ENCODE data around the gene HAUS8.
A peak's percentile ranks its signal among the peaks of the same experiment; 100 is the strongest.

Gene HAUS8

DNA sequence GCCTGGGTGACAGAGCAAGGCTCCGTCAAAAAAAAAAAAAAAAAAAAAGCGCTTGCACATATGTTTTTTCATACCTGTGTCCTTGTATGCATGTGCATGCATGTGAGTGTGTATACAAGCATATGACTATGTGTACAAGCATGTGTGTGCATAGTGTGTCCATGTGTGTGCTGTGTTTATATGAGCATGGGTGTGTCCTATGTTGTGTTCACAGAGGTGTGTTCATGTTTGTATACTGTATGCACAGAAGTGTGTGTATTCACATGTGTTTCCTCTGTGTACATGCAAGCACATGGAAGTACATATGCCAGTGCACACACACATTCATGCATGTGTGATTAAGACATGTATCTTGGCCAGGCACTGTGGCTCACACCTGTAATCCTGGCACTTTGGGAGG, 17.4 kb upstream of the HAUS8 start:
- Histone ChIP-seq H3K9me3 (no peaks in the 10 kb centered on the region), H3K36me3 (no peaks in the 10 kb centered on the region), H3K27ac (peak overlapping the region; percentile 91 to 98), H3K4me1 (peaks cover 0 to 89% (median 52%) of the 10 kb centered on the region in 4 donors), H3K4me3 (no peak overlapping the region), H3K27me3 (no peaks in the 10 kb centered on the region)
- TF ChIP-seq, protein P1, sequence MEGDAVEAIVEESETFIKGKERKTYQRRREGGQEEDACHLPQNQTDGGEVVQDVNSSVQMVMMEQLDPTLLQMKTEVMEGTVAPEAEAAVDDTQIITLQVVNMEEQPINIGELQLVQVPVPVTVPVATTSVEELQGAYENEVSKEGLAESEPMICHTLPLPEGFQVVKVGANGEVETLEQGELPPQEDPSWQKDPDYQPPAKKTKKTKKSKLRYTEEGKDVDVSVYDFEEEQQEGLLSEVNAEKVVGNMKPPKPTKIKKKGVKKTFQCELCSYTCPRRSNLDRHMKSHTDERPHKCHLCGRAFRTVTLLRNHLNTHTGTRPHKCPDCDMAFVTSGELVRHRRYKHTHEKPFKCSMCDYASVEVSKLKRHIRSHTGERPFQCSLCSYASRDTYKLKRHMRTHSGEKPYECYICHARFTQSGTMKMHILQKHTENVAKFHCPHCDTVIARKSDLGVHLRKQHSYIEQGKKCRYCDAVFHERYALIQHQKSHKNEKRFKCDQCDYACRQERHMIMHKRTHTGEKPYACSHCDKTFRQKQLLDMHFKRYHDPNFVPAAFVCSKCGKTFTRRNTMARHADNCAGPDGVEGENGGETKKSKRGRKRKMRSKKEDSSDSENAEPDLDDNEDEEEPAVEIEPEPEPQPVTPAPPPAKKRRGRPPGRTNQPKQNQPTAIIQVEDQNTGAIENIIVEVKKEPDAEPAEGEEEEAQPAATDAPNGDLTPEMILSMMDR (IDR thresholded peaks at IDR 0.05): no peak
- intact Hi-C loops (cut with DNase I; ENCODE audit: low total_unique reads): no loop called here
- no peak for DNase-seq

GRCh38 chr19:17091758-17092333, 16.6 kb upstream of the HAUS8 start:
- TF ChIP-seq, protein P1 (IDR thresholded peaks at IDR 0.05): no peak
- H3K27ac ChIP-seq: peak overlapping the region; percentile 91 to 98

DNA sequence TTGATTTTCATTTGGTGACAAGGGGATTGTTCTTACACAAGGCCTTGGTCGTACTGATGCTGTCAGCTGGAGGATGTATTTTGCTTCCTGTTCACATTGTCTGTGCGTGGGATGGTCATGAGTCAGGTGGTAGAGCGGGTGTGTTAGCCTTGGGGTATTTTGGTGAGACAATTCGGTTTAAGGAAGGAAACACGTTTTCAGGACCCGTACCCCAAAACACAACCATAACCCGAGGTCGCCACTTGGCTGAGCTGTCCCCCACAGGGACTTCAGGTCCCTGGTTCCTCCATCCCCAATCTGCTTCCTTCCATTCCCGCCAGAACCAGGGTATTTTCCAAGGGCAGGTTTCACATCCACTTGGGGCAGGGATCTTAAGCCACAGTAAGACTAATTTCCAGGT, 15.3 kb upstream of the HAUS8 start:
- intact Hi-C loops (cut with DNase I; ENCODE audit: low total_unique reads): no loop called here

More at GRCh38 chr19:17091758-17092333, 16.6 kb upstream of the HAUS8 start:
- peak; percentile 60 to 81 for DNase-seq
- no peak overlapping the region for H3K4me3 ChIP-seq
- no peaks in the 10 kb centered on the region for H3K27me3 ChIP-seq
- H3K4me1 ChIP-seq: peaks cover 0 to 89% (median 51%) of the 10 kb centered on the region in 4 donors
- peaks cover 0 to 2% (median 0%) of the 10 kb centered on the region in 3 donors for H3K36me3 ChIP-seq
- intact Hi-C loops (cut with DNase I; ENCODE audit: low total_unique reads): no loop called here
- H3K9me3 ChIP-seq: no peaks in the 10 kb centered on the region

DNA sequence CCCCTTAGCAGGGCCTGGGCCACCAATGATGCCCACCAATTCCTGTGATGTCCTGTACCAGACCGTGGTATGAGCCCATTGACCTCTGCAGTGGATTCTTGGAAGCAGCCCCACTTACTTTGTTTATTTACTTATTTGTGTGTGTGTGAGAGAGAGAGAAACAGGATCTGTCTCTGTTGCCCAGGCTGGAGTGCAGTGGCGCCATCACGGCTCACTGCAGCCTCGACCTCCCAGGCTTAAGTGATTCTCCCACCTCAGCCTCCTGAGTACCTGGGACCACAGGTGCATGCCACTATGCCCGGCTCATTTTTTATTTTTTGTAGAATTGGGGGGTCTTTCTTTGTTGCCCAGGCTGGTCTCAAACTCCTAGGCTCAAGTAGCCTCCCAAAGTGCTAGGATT, 13.3 kb upstream of the HAUS8 start:
- TF ChIP-seq, protein P1 (IDR thresholded peaks at IDR 0.05): no peak
- intact Hi-C loops (cut with DNase I; ENCODE audit: low total_unique reads): no loop called here
- Histone ChIP-seq H3K27me3 (no peaks in the 10 kb centered on the region), H3K27ac (peak overlapping the region; percentile 91 to 98), H3K4me1 (peaks cover 0 to 89% (median 48%) of the 10 kb centered on the region in 4 donors), H3K9me3 (no peaks in the 10 kb centered on the region), H3K4me3 (no peak overlapping the region), H3K36me3 (peaks cover 0 to 12% (median 6%) of the 10 kb centered on the region in 3 donors)
- no peak for DNase-seq

More for the DNA sequence above, 15.3 kb upstream of the HAUS8 start:
- Histone ChIP-seq H3K4me3 (no peak overlapping the region), H3K4me1 (peaks cover 0 to 89% (median 51%) of the 10 kb centered on the region in 4 donors), H3K9me3 (no peaks in the 10 kb centered on the region), H3K27ac (peak overlapping the region; percentile 91 to 98), H3K27me3 (no peaks in the 10 kb centered on the region), H3K36me3 (peaks cover 0 to 12% (median 6%) of the 10 kb centered on the region in 3 donors)
- TF ChIP-seq, protein P1 (IDR thresholded peaks at IDR 0.05): no peak
- no peak for DNase-seq

DNA sequence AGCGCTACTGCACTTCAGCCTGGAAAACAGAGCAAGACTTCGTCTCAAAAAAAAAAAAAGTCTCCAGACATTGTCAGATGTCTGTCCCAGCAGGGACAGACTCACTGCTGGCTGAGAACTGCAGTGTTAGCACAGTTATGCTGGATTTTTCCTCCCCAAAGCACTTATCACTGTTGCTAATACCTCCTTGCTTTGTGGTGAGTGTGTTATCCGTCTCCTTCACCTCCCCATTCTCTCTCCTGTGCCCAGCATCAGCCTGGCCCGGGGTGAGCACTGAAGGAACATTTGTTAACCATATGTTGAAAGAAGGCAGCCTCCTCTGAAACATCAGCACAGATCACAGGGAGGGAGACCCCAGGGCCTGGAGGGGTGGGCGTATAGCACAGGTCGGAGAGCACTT, 11.6 kb upstream of the HAUS8 start:
- Histone ChIP-seq H3K4me1 (peaks cover 0 to 98% (median 56%) of the 10 kb centered on the region in 4 donors), H3K9me3 (no peaks in the 10 kb centered on the region), H3K27ac (peak overlapping the region; percentile 91 to 98), H3K36me3 (peaks cover 0 to 12% (median 6%) of the 10 kb centered on the region in 3 donors), H3K27me3 (no peaks in the 10 kb centered on the region), H3K4me3 (no peak overlapping the region)
- intact Hi-C loops (cut with DNase I; ENCODE audit: low total_unique reads): no loop called here
- TF ChIP-seq, protein P1 (IDR thresholded peaks at IDR 0.05): no peak
- DNase-seq: no peak
